Astrocyte (in vitro differentiated cells and primary cell): Measurements from ENCODE around the gene STK24.

ENCODE experiments used
- EZH2 ChIP-seq: IDR thresholded peaks from 2 replicates; pipeline ENCODE4 v1.6.1; 2012; ENCODE audit warnings: mild to moderate bottlenecking, low read length, inconsistent platforms; ENCODE audit not compliant: insufficient read depth
- TF ChIP-seq, protein P1 (sequence below): IDR thresholded peaks from 2 replicates; pipeline ENCODE4 v1.5.1; 2011; ENCODE audit warnings: low read depth, mild to moderate bottlenecking, inconsistent platforms, low read length, moderate library complexity; ENCODE audit not compliant: insufficient read depth

- TF ChIP-seq, protein P1, sequence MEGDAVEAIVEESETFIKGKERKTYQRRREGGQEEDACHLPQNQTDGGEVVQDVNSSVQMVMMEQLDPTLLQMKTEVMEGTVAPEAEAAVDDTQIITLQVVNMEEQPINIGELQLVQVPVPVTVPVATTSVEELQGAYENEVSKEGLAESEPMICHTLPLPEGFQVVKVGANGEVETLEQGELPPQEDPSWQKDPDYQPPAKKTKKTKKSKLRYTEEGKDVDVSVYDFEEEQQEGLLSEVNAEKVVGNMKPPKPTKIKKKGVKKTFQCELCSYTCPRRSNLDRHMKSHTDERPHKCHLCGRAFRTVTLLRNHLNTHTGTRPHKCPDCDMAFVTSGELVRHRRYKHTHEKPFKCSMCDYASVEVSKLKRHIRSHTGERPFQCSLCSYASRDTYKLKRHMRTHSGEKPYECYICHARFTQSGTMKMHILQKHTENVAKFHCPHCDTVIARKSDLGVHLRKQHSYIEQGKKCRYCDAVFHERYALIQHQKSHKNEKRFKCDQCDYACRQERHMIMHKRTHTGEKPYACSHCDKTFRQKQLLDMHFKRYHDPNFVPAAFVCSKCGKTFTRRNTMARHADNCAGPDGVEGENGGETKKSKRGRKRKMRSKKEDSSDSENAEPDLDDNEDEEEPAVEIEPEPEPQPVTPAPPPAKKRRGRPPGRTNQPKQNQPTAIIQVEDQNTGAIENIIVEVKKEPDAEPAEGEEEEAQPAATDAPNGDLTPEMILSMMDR: no peak
- TF ChIP-seq EZH2: no peak
These were observed 4.8 kb downstream of the STK24 start for GRCh38 chr13:98571955-98572662.
